ENCODE data around the gene PARG. TPM values are rescaled to one million over a fixed set of nuclear protein-coding genes. Genes with fewer than 3 reads are reported as not detected.

PARG gene
- 47.6 TPM for total RNA-seq

GRCh38 chr10:49941447-49942338 is at the start of gene PARG, which contains the start of gene TIMM23B:
TSS of gene PARG (minus strand) at chr10:49942027. CDS start at chr10:49941725, 302 bp downstream.
TSS of gene TIMM23B (plus strand) at chr10:49942053. CDS start at chr10:49942195, 142 bp downstream.

GRCh38 chr10:49988376-49988775 is 46.5 kb upstream of the PARG start, which contains the start of gene AGAP6:
TSS of gene AGAP6 (plus strand) at chr10:49988406. CDS start at chr10:49988716, 310 bp downstream.

Small RNA genes within 50 kb of the gene (small RNA-seq; reads per million reads assigned to genes)
- gene RNA5SP317 (ENCODE audit: low replicate concordance) (not detected), gene SNORA74C-2 (ENCODE audit: low replicate concordance) (0.07 reads per million)

Other genes with a start within 250 kb of the PARG start
- gene OGDHL, start 179.7 kb downstream of the PARG start, total RNA-seq, result 57.6 TPM
- 22.3 TPM for gene TIMM23B, start within 50 bp of the PARG start, total RNA-seq
- gene AGAP6, start 46.4 kb upstream of the PARG start, total RNA-seq, result 6.7 TPM
- 36.7 TPM for gene WASHC2A, start 125.9 kb upstream of the PARG start, total RNA-seq

Measured in metanephros (tissue), 2 donors.